Stimulated activated CD4-positive, alpha-beta T cell treated with anti-CD3 and anti-CD28 coated beads, Interleukin-1b, Interleukin-23, amount 100 ng/mL, for 4 hours (primary cell): Measurements from ENCODE around the gene KIR2DL3.

ENCODE experiments used
- DNase-seq, 2 donors: peaks; one replicate each; pipeline ENCODE4 v3.0.0-alpha.2; 2020; ENCODE audit warnings: low read depth in 2 of 2

Gene KIR2DL3

DNA sequence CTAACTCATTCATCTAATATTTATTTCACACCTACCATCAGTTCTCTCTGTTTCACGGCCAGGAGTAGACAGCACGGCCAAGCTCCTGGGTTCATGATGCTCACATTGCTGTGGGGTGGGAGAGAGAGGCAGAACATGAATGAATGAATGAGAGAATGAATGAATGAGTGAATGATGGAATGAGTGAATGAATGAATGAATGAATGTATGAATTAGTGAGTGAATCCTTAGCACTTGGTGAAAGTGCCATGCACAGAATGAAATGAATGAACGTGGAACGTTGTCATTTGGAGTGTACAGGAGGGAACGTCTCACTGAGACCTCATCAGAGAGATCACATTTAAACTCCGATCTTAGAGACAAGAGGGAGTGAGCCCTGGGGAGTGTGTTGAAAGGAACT, 53.2 kb downstream of the KIR2DL3 start:
- DNase-seq: no peak

DNA sequence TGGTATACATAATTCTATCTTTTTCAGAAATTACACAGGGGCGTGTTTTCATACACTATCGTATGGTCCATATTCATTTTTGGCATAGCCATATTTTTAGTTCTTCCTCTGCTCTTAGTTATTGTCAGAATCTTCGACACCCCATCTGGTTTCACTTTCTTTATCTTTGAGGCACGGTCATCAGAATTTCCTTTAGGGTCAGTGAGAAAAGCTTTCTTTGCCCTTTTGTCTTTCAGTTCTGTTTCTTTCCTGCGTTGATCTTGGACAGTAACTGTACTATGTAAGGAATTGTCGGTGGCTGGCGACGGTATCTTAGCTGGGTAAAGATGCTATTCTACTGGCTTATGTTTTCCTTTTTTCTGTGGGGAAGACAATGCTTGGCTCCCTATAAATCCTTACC, 54.5 kb downstream of the KIR2DL3 start:
- no peak for DNase-seq

DNA sequence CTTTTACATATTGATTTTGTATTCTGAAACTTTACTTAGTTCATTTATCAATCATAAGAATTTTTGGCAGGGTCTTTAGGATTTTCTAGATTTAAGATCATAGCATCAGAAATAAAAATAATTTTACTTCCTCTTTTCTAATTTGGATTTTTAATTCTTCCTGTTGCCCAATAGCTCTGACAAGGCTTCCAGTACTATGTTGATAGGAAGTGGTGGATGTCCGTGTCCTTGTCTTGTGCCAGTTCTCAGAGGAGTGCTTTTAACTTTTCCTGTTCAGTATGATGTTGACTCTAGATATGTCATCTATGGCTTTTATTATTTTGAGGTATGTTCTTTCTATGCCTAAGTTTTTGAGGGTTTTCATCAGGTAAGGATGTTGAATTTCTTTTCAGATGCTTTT, 57.4 kb downstream of the KIR2DL3 start:
- DNase-seq: no peak
